ENCODE measurements around the gene SRL.

GRCh38 chr16:4227040-4227332 lies 14.9 kb downstream of the SRL start:
- TF ChIP-seq EZH2 (IDR thresholded peaks at IDR 0.05; ENCODE audit: low read depth, low read length, severe bottlenecking) = no peak
- no peak for TF ChIP-seq ZNF274 (IDR thresholded peaks at IDR 0.05; ENCODE audit: borderline replicate concordance, extremely low read depth, low read length)
- no peak for TF ChIP-seq CTCF (IDR thresholded peaks at IDR 0.05; ENCODE audit: control extremely low read depth in 1 of 3, insufficient read depth in 1 of 3, low read depth in 1 of 3, low read length in 3 of 3)
- TF ChIP-seq MAX (IDR thresholded peaks at IDR 0.05) = no peak
- TF ChIP-seq TBP (IDR thresholded peaks at IDR 0.05; ENCODE audit: low read depth, low read length) = no peak
- TF ChIP-seq EGR1 (IDR thresholded peaks at IDR 0.05; ENCODE audit: borderline replicate concordance, low read depth, low read length) = no peak

All from H1 (cell line).